SJCRH30 (cell line): ENCODE measurements around the gene KREMEN2. TPM values are rescaled to one million over a fixed set of nuclear protein-coding genes. Genes with fewer than 3 reads are reported as not detected.

Experiments used
- DNase-seq, 2 experiments: peaks; one replicate each; pipeline ENCODE4 v3.0.0-alpha.2; 2015 to 2020
- H3K27ac ChIP-seq: fragments of 250-450 bp; sonication (Bioruptor Pico); 2 replicates; pipeline ENCODE4 v1.5.1; 2020; ENCODE audit warnings: mild to moderate bottlenecking, moderate library complexity
- H3K27me3 ChIP-seq: fragments of 250-450 bp; sonication (Bioruptor Pico); 2 replicates; pipeline ENCODE4 v1.5.1; 2020; ENCODE audit warnings: mild to moderate bottlenecking, moderate library complexity
- H3K36me3 ChIP-seq: fragments of 250-450 bp; sonication (Bioruptor Pico); 2 replicates; pipeline ENCODE4 v1.5.1; 2020; ENCODE audit warnings: mild to moderate bottlenecking, moderate library complexity
- H3K4me1 ChIP-seq: fragments of 250-450 bp; sonication (Bioruptor Pico); 2 replicates; pipeline ENCODE4 v1.5.1; 2020; ENCODE audit warnings: mild to moderate bottlenecking, moderate library complexity
- H3K4me3 ChIP-seq: fragments of 250-450 bp; sonication (Bioruptor Pico); 2 replicates; pipeline ENCODE4 v1.5.1; 2020; ENCODE audit warnings: mild to moderate bottlenecking, moderate library complexity
- H3K9me3 ChIP-seq: fragments of 250-450 bp; sonication (Bioruptor Pico); replicated peaks from 2 replicates; pipeline ENCODE4 v1.5.1; 2020; ENCODE audit warnings: mild to moderate bottlenecking, moderate library complexity
- total RNA-seq: library from RNA; depleted of rRNA; stranded (reverse); fragments of >200 nt; shearing (Covaris generic); gene quantifications from 2 replicates; pipeline ENCODE4 v1.2.3, GENCODE V29; 2014

Gene KREMEN2
- total RNA-seq, 1 experiment from 2014 or later = 13.8 TPM

DNA sequence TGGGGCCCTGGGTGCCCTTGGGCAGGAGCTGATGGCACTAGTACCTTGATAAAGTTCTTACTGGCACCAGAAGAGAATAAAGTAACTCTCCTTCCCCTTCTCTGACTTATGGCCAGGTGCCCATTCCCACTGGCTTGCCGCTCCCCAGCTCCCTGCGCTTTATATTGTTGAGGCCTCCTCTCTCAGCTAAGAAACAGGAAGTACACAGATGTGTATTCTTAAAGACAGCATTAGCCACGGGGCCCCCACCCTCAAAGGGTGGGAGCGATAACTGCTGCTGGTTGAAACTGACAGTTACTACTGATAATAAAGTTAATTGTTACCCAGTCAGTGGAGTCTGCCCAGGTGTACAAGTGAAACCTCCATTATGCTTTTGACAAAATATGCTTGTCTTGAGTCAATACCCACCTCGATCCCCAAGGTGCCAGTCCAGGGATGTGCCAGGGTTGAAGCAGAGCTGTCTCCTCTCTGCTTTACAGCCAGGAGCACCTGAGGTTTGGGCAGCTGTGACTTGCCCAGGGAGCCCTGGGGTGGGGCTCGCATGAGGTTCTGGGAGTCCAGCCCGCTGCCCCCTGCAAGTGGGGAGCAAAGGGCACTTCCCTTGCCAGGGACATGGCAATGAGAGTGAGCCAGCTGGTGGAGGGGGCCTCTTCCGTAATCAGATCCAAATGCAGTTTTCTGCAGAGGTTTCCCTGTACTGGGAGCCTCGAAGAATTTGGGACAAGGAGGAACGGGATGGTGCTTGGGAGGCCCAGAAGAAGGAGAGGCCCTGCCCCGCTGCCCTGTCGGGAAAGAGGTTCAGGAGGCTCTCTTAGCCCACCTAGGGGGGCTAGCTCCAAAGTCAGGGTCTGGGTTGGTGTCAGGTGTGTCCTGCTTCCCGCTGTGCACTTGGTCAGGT lies 43.2 kb downstream of the KREMEN2 start:
- peaks cover 38% of the 10 kb centered on the region for H3K27me3 ChIP-seq
- H3K9me3 ChIP-seq = no peaks in the 10 kb centered on the region
- no peaks in the 10 kb centered on the region for H3K36me3 ChIP-seq
- H3K4me1 ChIP-seq = peaks cover 29% of the 10 kb centered on the region
- DNase-seq = no peak
- no peak overlapping the region for H3K27ac ChIP-seq
- no peak overlapping the region for H3K4me3 ChIP-seq

- H3K36me3 ChIP-seq = no peaks in the 10 kb centered on the region
- H3K9me3 ChIP-seq = no peaks in the 10 kb centered on the region
- H3K27me3 ChIP-seq = peaks cover 39% of the 10 kb centered on the region
- no peak overlapping the region for H3K4me3 ChIP-seq
- peaks cover 34% of the 10 kb centered on the region for H3K4me1 ChIP-seq
- H3K27ac ChIP-seq = no peak overlapping the region
- no peak for DNase-seq
Observed at GRCh38 chr16:3007957-3008689, 44.0 kb downstream of the KREMEN2 start.

DNA sequence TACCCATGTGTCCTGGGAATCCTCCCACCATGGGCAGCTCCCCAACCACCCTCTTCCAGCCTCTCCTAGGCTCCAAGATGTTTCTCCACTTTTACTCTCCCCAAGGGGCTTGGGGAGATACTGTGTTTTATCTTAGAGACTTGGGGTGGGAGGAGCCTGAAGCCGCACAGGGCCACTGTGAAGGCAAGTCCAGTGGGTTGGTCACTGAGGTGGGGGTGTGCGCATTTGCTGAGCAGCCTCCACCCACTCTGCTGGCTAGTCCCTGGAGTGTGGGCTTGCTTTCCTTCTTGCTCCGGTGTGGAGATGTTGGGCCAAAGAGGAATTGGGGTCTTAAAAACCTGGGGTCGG lies 44.6 kb downstream of the KREMEN2 start:
- no peaks in the 10 kb centered on the region for H3K36me3 ChIP-seq

DNA sequence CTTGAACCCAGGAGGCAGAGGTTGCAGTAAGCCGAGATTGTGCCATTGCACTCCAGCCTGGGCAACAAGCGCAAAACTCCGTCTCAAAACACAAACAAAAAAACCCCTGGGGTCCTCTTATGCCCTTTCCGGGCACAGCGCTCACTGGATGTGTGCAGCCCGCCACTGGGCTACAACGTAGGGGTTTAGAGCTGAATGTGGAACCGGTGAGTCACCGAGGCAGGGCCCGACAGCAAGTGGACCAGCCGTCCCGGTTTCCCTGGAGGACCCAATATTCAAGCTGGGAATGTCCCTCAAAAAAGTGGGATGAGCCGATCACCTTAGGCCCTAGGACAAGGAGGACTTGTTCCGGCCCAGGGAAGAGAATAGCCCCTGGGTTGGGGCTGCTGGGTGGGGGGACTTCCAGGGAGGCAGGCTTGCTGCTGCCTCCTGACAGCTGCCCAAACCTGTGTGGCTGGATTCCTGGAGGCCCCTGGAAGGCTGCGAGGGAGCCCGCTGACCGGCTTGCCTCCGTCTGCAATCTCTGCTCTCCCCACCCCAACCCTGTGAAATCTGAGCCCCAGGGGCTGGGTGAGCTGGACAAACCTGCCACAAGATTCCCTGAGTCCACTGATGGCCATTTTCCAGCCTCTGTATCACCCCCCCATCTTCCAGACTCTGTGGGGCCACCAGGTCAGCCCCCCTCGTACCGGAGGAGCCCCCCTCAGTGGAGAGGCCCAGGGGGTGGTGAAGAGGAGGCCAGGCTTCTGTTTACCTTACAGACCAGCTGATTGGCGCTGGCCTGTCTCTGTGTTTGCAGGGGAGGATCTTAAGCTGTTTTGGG lies 45.7 kb downstream of the KREMEN2 start:
- Histone ChIP-seq H3K9me3 (no peaks in the 10 kb centered on the region), H3K27me3 (peaks cover 39% of the 10 kb centered on the region), H3K4me3 (peak overlapping the region; percentile 9; the same call in 1 of the 2 replicates), H3K27ac (no peak overlapping the region; the same call in 1 of the 2 replicates), H3K36me3 (no peaks in the 10 kb centered on the region), H3K4me1 (peaks cover 34% of the 10 kb centered on the region)
- DNase-seq = peak; percentile 72 to 75

More for the DNA sequence above, 44.6 kb downstream of the KREMEN2 start:
- Histone ChIP-seq H3K27me3 (peaks cover 39% of the 10 kb centered on the region), H3K4me3 (no peak overlapping the region), H3K27ac (no peak overlapping the region), H3K9me3 (no peaks in the 10 kb centered on the region), H3K4me1 (peaks cover 34% of the 10 kb centered on the region)
- no peak for DNase-seq

- peaks cover 33% of the 10 kb centered on the region for H3K27me3 ChIP-seq
- no peaks in the 10 kb centered on the region for H3K9me3 ChIP-seq
Observed at GRCh38 chr16:3010510-3010909, 46.4 kb downstream of the KREMEN2 start.

DNA sequence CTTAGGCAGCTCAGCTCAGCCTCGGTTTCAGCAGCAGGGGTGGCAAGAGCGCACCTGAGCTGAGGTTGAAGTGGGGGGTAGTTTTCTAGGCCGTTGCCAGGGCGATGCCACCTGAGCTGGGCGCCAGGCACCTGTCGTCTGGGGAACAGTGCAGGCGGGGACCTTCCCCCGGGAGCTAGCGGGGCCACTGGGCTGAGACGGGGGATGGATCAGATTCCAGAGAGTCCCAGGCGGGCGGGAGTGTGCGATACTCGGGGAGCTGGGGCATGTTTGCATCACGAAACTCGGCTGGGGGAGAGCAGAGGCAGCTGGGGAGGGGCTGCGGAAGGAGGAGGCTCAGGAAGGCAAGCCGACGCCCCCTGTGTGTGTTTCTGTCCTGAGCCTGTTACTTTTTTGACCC lies 48.2 kb downstream of the KREMEN2 start:
- Histone ChIP-seq H3K4me1 (peaks cover 29% of the 10 kb centered on the region), H3K27ac (no peak overlapping the region), H3K27me3 (peaks cover 19% of the 10 kb centered on the region), H3K4me3 (no peak overlapping the region), H3K36me3 (no peaks in the 10 kb centered on the region), H3K9me3 (no peaks in the 10 kb centered on the region)
- DNase-seq = no peak

More at GRCh38 chr16:3010510-3010909, 46.4 kb downstream of the KREMEN2 start:
- H3K27ac ChIP-seq = no peak overlapping the region
- no peak for DNase-seq
- H3K36me3 ChIP-seq = no peaks in the 10 kb centered on the region
- no peak overlapping the region for H3K4me3 ChIP-seq
- peaks cover 31% of the 10 kb centered on the region for H3K4me1 ChIP-seq

DNA sequence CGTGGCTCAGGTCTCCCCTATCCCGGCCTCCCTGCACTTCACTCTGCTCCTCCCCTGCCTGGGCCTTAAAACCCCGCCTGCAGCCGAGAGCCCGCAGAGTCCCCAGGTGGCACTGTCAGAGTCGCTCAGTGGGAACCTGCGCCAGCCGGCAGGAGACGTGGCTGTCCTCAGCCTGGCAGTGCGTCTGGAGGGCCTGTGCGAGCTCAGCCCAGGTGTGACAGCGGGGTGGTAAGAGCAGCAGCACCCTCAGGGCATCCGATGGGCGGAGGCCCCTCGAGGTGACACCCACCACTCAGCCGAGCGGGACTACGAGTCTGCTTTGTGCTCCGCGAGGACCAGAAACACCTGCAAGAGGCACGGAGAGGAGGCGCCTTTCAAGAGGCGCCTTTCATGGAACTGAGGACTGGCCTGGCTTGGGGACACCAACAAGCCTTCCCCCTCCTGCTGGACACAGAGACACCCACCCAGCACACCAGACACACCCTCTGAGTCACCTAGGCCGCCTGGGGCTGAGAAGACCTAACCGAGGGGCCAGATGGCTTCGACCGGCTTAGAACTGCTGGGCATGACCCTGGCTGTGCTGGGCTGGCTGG lies 48.8 kb downstream of the KREMEN2 start, which contains the start of gene CLDN9:
Gene CLDN9 (plus strand): TSS at position 96 of the 593 bp plus-strand sequence. CDS start 440 bp downstream, at position 536.
- no peak within 1 kb of the TSS for H3K4me3 ChIP-seq
- no peaks in the 10 kb centered on the region for H3K36me3 ChIP-seq
- peaks cover 14% of the 10 kb centered on the region for H3K27me3 ChIP-seq
- H3K27ac ChIP-seq = no peak within 1 kb of the TSS
- H3K4me1 ChIP-seq = peaks cover 24% of the 10 kb centered on the region
- H3K9me3 ChIP-seq = no peaks in the 10 kb centered on the region
- no peak for DNase-seq

DNA sequence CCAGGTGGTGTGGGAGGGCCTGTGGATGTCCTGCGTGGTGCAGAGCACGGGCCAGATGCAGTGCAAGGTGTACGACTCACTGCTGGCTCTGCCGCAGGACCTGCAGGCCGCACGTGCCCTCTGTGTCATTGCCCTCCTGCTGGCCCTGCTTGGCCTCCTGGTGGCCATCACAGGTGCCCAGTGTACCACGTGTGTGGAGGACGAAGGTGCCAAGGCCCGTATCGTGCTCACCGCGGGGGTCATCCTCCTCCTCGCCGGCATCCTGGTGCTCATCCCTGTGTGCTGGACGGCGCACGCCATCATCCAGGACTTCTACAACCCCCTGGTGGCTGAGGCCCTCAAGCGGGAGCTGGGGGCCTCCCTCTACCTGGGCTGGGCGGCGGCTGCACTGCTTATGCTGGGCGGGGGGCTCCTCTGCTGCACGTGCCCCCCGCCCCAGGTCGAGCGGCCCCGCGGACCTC lies 49.4 kb downstream of the KREMEN2 start:
- Histone ChIP-seq H3K9me3 (no peaks in the 10 kb centered on the region), H3K4me1 (peaks cover 20% of the 10 kb centered on the region), H3K4me3 (no peak overlapping the region), H3K36me3 (no peaks in the 10 kb centered on the region), H3K27me3 (peaks cover 8% of the 10 kb centered on the region), H3K27ac (no peak overlapping the region)
- no peak for DNase-seq

DNA sequence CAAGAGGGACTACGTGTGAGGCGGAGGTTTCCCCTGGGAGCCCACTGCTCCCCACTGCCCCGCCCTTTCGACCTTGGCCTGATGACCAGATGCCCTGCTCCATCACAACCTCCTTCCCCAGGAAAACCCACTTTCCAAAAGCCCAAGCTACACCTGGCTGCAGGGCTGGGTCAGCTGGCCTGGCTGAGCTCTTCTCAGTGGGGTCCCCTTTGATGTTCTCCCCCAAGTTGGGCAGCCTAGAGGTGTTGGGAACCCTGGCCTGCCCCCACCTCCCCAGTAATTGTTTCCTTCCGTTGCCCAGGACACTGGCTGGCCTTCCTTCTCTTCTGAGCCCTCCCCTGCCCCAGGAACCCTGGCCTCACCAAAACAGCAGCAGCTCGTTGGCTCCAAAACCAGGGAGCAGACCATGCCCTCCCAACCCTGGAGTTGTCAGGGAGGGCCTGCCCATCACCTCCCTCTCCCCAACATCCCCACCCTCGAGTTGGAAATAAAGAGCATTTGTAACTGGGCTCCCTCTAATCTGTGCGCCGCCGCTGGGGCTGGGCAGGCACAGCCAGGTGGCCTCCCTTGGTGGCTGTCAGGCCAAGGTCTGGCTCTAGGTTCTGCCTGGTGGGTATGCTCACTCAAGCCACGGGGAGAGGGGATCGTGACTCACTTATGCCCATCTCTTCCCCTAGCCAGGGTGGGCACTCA lies 50.1 kb downstream of the KREMEN2 start:
- no peak overlapping the region for H3K27ac ChIP-seq
- peaks cover 8% of the 10 kb centered on the region for H3K27me3 ChIP-seq

GRCh38 chr16:3014971-3015370 lies 50.9 kb downstream of the KREMEN2 start:
- peaks cover 8% of the 10 kb centered on the region for H3K27me3 ChIP-seq

More for the DNA sequence above, 50.1 kb downstream of the KREMEN2 start:
- no peak for DNase-seq
- Histone ChIP-seq H3K4me3 (no peak overlapping the region), H3K9me3 (no peaks in the 10 kb centered on the region), H3K36me3 (no peaks in the 10 kb centered on the region), H3K4me1 (peaks cover 20% of the 10 kb centered on the region)

DNA sequence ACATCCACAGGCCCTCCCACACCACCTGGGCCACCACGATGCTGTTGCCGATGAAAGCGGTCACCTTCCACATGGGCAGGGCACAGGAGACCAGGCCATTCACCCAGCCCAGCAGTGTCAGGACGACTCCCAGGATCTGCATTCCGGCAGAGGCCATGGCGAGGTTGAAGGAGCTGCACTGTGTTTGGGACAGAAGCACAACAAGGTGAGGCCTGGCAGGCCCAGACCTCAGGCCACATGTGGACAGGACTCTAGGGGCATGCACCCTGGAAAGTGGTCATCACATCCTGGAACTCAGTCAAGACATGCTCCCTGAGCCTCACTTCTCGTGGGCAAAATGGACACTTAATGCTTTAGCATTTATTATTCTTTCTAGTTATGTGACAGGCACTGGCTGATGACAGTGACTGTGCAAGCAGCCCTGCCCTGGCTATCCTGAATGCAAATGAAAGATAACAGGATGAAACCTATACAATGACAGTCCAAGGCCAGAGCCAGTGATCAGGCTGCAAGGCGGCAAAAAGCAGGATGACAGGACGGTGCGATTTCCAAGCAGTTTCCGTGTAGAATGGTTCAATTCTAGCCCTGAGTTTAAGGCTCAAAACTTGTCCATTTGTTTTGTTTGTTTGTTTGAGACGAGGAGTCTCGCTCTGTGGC lies 51.9 kb downstream of the KREMEN2 start:
- H3K36me3 ChIP-seq = no peaks in the 10 kb centered on the region
- H3K27me3 ChIP-seq = peaks cover 8% of the 10 kb centered on the region
- no peak overlapping the region for H3K27ac ChIP-seq
- no peaks in the 10 kb centered on the region for H3K9me3 ChIP-seq
- peaks cover 9% of the 10 kb centered on the region; the same call in 1 of the 2 replicates for H3K4me1 ChIP-seq
- no peak overlapping the region for H3K4me3 ChIP-seq
- no peak for DNase-seq

More at GRCh38 chr16:3014971-3015370, 50.9 kb downstream of the KREMEN2 start:
- Histone ChIP-seq H3K36me3 (no peaks in the 10 kb centered on the region), H3K4me3 (no peak overlapping the region), H3K4me1 (peaks cover 12% of the 10 kb centered on the region), H3K27ac (no peak overlapping the region), H3K9me3 (no peaks in the 10 kb centered on the region)
- no peak for DNase-seq

DNA sequence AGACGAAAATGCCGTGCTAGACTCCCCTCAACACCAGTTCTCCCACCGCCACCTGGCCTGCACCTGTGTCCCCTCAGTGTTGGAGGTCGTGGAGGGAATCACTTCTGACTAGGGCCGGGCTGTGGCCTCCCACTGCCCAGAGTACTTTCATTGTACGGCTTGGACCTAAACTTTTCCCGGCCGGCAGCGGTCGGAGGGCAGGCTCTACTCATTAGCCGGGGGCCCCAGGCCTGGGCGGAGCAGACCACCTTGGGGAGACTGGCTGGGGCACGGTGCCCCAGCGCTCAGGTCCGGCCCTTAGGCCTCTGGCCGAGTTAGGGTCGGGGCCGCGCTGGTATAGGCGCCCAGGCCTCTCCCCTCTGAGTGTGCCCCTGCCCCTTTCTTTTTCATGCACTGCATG lies 53.3 kb downstream of the KREMEN2 start:
- DNase-seq = no peak
- Histone ChIP-seq H3K4me3 (no peak overlapping the region), H3K27me3 (peaks cover 1% of the 10 kb centered on the region), H3K27ac (no peak overlapping the region), H3K36me3 (peaks cover under 1% of the 10 kb centered on the region), H3K9me3 (no peaks in the 10 kb centered on the region), H3K4me1 (peaks cover 8% of the 10 kb centered on the region)
